GM12878 (cell line): ENCODE measurements around the gene GUK1. TPM values are rescaled to one million over a fixed set of nuclear protein-coding genes. Genes with fewer than 3 reads are reported as not detected.

ENCODE experiments used
- ATAC-seq: fragments of 200-7000 bp; cut with Tn5 transposase; 3 replicates; pipeline ENCODE4 v1.9.1; 2020; ENCODE audit warnings: mild to moderate bottlenecking, moderate library complexity
- BruUV-seq: library from RNA; stranded (reverse); fragments of 400-500 nt; replicated peaks from 2 replicates; lab custom pipeline; 2021; lab: Mats Ljungman, UMichigan
- CTCF ChIA-PET: fragments of 300-600 bp; sonication (Branson Sonifier 250); formaldehyde crosslinking; extraction: SDS; loops from one replicate; lab custom pipeline; 2021; ENCODE audit warnings: inconsistent platforms; lab: Yijun Ruan, JAX
- POLR2A ChIA-PET: fragments of 350-600 bp; formaldehyde crosslinking; extraction: SDS; loops from one replicate; lab custom pipeline; 2021; ENCODE audit warnings: inconsistent platforms; lab: Charles Lee
- RAD21 ChIA-PET: fragments of 300-600 bp; sonication (Branson Sonifier 250); formaldehyde crosslinking; loops from one replicate; lab custom pipeline; 2023; ENCODE audit warnings: antibody characterized with exemption; ENCODE audit not compliant: unreplicated experiment; lab: Charles Lee
- SMC1A ChIA-PET: fragments of 300-600 bp; sonication (Branson Sonifier 250); formaldehyde crosslinking; loops from one replicate; lab custom pipeline; 2023; ENCODE audit not compliant: unreplicated experiment, uncharacterized antibody; lab: Charles Lee
- DNase-seq: peaks from one replicate; pipeline ENCODE4 v3.0.0-alpha.2; 2011; ENCODE audit warnings: low read depth, low spot score
- FAIRE-seq: peaks from 3 replicates; lab custom pipeline; 2011; peaks lifted over from hg19 to GRCh38; lab: Jason Lieb, UNC
- H2AFZ ChIP-seq: 2 replicates; pipeline ENCODE4 v1.6.0; 2011; ENCODE audit warnings: low read depth, low read length, control low read depth; ENCODE audit not compliant: control insufficient read depth
- H3K27ac ChIP-seq: 2 replicates; pipeline ENCODE4 v1.5.1; 2011; ENCODE audit warnings: control low read depth; ENCODE audit not compliant: control insufficient read depth, insufficient read depth
- H3K27me3 ChIP-seq, 2 experiments: replicated peaks in 1 of 2; 2 replicates each; pipeline versions ENCODE4 v1.6.0 to v1.6.1; 2011; ENCODE audit warnings: low read length in 1 of 2; ENCODE audit not compliant: control insufficient read depth in 2 of 2, insufficient read depth in 2 of 2
- H3K36me3 ChIP-seq, 2 experiments: 2 replicates each; pipeline ENCODE4 v1.5.1; 2011; ENCODE audit warnings: low read length in 1 of 2; ENCODE audit not compliant: control insufficient read depth in 2 of 2, insufficient read depth in 2 of 2
- H3K4me1 ChIP-seq: 2 replicates; pipeline ENCODE4 v1.6.1; 2011; ENCODE audit warnings: mild to moderate bottlenecking, low read length, moderate library complexity, mixed read lengths; ENCODE audit not compliant: control insufficient read depth, insufficient read depth
- H3K4me2 ChIP-seq: 2 replicates; pipeline ENCODE4 v1.6.0; 2011; ENCODE audit warnings: control low read depth; ENCODE audit not compliant: control insufficient read depth, insufficient read depth
- H3K4me3 ChIP-seq: fragments of 200-600 bp; sonication (generic); 2 replicates; pipeline ENCODE4 v1.5.1; 2016
- H3K79me2 ChIP-seq: 2 replicates; pipeline ENCODE4 v1.6.0; 2011; ENCODE audit warnings: low read length; ENCODE audit not compliant: control insufficient read depth, insufficient read depth
- H3K9ac ChIP-seq: 2 replicates; pipeline ENCODE4 v1.8.0; 2011; ENCODE audit warnings: low read length, control low read depth, mixed read lengths; ENCODE audit not compliant: control insufficient read depth, insufficient read depth
- H3K9me3 ChIP-seq: replicated peaks from 3 replicates; pipeline ENCODE4 v1.5.1; 2011; ENCODE audit warnings: mild to moderate bottlenecking, low read length; ENCODE audit not compliant: control insufficient read depth, insufficient read depth
- H4K20me1 ChIP-seq: 2 replicates; pipeline ENCODE4 v1.6.0; 2011; ENCODE audit not compliant: control insufficient read depth, insufficient read depth
- RAD51 ChIP-seq: fragments of 450-650 bp; IDR thresholded peaks from 2 replicates; pipeline ENCODE4 v1.6.1; 2016; ENCODE audit warnings: moderate library complexity, mild to moderate bottlenecking, inconsistent platforms
- RELA ChIP-seq: fragments of 450-650 bp; IDR thresholded peaks from 2 replicates; pipeline ENCODE4 v1.8.0; 2014; ENCODE audit warnings: borderline replicate concordance; ENCODE audit not compliant: partially characterized antibody
- SP1 ChIP-seq: IDR thresholded peaks from one replicate; pipeline ENCODE4 v1.6.1; 2011; ENCODE audit warnings: low read depth, low read length
- WGBS: methylation state at CpG from one replicate; pipeline ENCODE4 v1.1.6; 2016; ENCODE audit warnings: low lambda C conversion rate; ENCODE audit not compliant: insufficient replicate concordance, insufficient coverage; ENCODE audit errors: missing lambda C conversion rate; 5-methylcytosine and 5-hydroxymethylcytosine counted together
- in situ Hi-C: fragments of 300-500 bp; cut with MboI; formaldehyde crosslinking; loops from 9 replicates; pipeline ENCODE4 v1.14.3; 2018; ENCODE audit warnings: mixed read lengths
- intact Hi-C: fragments of 100-400 bp; cut with micrococcal nuclease; formaldehyde crosslinking; loops from one replicate; pipeline ENCODE4 v1.14.2; 2022; ENCODE audit not compliant: unreplicated experiment
- polyA plus RNA-seq, 11 experiments: library from polyadenylated mRNA; depleted of rRNA in 4 of 11; unstranded in 6 of 11; stranded (reverse) in 5 of 11; fragments of >200 nt; fragmentation: Nextera tagmentation in 4 of 11; fragmentation: Illumina TruSeq in 1 of 11; extraction: Ambion mirVana in 4 of 11; extraction: Trizol in 1 of 11; gene quantifications; 1 replicate in 1 of 11; 2 replicates in 10 of 11; pipeline versions ENCODE4 v1.2.1 to v1.2.3, GENCODE V29; 2011 to 2016; ENCODE audit warnings: inconsistent platforms in 2 of 11, missing spikeins in 2 of 11, low read depth in 1 of 11
- total RNA-seq, 4 experiments: library from RNA; depleted of rRNA in 3 of 4; stranded (reverse); fragments of >200 nt in 3 of 4; fragmentation: Illumina TruSeq in 1 of 4; extraction: Trizol in 1 of 4; gene quantifications; 2 replicates each; pipeline versions ENCODE4 v1.2.1 to v1.2.3, GENCODE V29; 2013 to 2021
- TF ChIP-seq, protein P1 (sequence below): fragments of 450-650 bp; conservative IDR thresholded peaks from 2 replicates; pipeline ENCODE4 v1.6.1; 2017; ENCODE audit warnings: mild to moderate bottlenecking, moderate library complexity

The GUK1 gene
- total and polyA plus RNA-seq, 10 of the 15 experiments (the other 5 are each of a cell fraction or from before 2014, with no cell fraction given) = 6.3 to 357 (median 203) TPM

DNA sequence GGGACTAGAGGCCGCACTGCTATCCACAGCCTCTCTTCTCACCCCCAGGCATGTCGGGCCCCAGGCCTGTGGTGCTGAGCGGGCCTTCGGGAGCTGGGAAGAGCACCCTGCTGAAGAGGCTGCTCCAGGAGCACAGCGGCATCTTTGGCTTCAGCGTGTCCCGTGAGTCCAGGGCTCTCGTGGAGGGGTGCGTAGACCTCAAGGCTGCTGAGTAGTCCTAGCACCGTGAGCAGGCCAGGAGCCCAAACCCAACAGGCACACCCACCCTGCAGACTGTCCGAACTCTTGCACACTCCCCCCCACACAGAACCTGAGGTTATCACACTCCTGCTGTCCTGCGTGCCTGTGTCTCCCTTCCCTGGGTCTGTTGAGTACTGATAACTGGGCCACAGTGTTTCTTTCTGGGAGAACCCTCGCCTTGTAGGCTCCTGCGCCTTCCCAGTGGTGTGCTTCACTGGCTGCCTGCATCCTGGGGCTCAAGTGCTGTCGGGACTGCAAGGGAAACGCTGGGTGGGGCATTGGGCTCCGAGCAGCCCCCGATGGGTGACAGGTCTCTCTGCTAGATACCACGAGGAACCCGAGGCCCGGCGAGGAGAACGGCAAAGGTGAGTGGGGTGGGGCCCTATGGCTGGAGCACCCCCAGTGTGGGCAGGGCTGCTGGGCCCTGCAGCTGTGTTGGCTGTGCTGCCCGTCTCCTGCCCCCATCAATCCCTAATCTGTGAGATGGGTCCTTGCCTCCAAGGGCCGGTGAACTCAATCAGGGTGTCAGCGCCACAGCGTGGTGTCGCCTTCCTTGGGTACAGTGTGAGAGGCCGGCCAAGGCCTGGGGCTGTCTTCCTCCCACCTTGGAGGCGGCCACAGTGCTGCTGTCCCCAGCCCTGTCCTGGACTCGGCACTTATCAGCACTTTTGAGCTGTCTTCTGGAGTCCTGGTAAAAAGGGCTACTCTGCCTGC, 5.7 kb downstream of the GUK1 start (continued):
- TF ChIP-seq, protein P1, sequence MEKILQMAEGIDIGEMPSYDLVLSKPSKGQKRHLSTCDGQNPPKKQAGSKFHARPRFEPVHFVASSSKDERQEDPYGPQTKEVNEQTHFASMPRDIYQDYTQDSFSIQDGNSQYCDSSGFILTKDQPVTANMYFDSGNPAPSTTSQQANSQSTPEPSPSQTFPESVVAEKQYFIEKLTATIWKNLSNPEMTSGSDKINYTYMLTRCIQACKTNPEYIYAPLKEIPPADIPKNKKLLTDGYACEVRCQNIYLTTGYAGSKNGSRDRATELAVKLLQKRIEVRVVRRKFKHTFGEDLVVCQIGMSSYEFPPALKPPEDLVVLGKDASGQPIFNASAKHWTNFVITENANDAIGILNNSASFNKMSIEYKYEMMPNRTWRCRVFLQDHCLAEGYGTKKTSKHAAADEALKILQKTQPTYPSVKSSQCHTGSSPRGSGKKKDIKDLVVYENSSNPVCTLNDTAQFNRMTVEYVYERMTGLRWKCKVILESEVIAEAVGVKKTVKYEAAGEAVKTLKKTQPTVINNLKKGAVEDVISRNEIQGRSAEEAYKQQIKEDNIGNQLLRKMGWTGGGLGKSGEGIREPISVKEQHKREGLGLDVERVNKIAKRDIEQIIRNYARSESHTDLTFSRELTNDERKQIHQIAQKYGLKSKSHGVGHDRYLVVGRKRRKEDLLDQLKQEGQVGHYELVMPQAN = no peak
- TF ChIP-seq RAD51 = no peak

DNA sequence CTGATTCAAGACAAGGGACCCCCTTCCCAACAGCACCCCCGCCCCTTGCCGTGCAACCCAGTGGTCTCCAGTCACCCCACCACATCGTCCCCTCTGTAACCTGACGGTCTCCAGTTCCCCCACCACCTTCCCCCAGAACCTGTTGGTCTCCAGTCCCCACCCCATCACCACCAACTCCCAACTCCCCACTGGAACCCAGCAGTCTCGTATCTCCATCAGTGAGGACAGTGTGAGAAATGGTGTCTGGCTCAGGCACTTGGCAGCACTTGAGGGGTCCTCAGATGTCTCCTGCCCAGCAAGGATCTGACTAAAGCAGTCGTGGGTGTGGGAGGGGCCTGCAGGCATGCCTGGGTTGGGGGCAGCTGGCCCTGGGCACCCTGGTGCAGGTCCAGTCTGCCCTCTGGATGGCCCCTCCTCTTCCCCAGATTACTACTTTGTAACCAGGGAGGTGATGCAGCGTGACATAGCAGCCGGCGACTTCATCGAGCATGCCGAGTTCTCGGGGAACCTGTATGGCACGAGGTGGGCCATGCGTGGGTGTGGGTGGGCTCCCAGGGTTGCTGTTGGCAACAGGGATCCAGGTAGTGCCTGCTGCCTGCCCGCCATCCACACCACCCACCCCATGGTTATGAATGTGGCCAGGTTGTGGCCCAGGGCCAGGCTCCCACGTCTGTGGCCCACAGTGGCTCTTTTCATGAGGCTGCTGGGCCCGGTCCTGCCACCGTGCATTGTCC, 6.5 kb downstream of the GUK1 start:
- in situ Hi-C loops = no loop called here
- 83% methylated on average over 18 of the region's 18 CpGs for WGBS
- Histone ChIP-seq H3K79me2 (peaks cover 41% of the 10 kb centered on the region), H3K4me2 (no peak overlapping the region), H3K36me3 (peaks cover 8 to 17% of the 10 kb centered on the region in 2 experiments; a peak in 3 of 4 replicates), H2AFZ (no peak overlapping the region), H3K27me3 (no peaks in the 10 kb centered on the region), H3K27ac (no peak overlapping the region), H3K4me3 (no peak overlapping the region), H4K20me1 (peaks cover 6% of the 10 kb centered on the region; the same call in 1 of the 2 replicates), H3K9me3 (no peaks in the 10 kb centered on the region), H3K4me1 (peaks cover 9% of the 10 kb centered on the region), H3K9ac (no peak overlapping the region)
- SMC1A ChIA-PET = no interaction called here
- intact Hi-C loops = no loop called here
- BruUV-seq = no TSS peak
- FAIRE-seq = no peak
- RAD21 ChIA-PET = no interaction called here
- CTCF ChIA-PET = no interaction called here
- ATAC-seq = no peak
- POLR2A ChIA-PET = no interaction called here
- TF ChIP-seq SP1 (no peak), RELA (no peak)
- DNase-seq = no peak
